AML-193 (cell line): ENCODE measurements around the gene SLC39A7.

Experiments
- DNase-seq, 2 experiments: peaks; one replicate each; lab custom pipeline; 2025; lab: John Stamatoyannopoulos, UW

The SLC39A7 gene

DNA sequence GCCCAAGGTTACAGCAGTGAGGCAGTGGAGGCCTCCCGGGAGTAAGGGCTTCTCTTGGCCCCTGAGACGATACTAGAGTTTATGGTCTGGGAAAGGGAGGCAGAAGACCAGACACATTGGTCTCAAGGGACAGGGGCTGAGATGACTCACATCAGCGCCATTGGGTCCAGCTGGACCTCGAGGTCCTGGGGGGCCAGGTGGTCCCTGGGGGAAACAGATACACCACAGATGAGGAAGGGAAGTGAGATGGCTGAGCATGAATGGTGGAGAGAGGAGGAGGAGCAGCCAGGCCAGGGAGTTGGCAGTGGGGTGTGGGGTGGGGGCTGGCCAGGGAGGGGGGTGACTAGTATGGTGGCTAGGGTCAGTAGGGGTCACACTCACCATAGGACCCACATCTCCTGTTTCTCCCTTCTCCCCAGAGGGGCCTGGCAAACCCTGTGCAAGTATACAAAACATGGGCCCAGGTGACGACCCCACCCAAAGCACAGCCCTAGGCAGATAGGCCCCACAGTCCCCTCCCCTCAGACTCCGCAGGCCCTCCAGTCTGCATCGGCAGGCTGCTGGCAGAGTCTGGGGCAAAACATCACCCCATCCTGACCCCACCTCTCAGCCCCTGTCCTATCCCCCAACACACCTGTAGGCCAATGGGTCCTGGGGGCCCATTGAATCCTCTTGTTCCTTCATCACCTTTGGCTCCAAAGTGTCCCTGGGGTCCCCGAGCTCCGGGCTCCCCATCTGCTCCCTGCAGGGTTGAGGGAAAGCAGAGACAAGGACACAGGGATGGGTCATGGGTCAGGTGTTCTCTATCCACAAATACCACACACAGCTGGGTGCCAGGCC lies 30.3 kb upstream of the SLC39A7 start:
- no peak for DNase-seq

DNA sequence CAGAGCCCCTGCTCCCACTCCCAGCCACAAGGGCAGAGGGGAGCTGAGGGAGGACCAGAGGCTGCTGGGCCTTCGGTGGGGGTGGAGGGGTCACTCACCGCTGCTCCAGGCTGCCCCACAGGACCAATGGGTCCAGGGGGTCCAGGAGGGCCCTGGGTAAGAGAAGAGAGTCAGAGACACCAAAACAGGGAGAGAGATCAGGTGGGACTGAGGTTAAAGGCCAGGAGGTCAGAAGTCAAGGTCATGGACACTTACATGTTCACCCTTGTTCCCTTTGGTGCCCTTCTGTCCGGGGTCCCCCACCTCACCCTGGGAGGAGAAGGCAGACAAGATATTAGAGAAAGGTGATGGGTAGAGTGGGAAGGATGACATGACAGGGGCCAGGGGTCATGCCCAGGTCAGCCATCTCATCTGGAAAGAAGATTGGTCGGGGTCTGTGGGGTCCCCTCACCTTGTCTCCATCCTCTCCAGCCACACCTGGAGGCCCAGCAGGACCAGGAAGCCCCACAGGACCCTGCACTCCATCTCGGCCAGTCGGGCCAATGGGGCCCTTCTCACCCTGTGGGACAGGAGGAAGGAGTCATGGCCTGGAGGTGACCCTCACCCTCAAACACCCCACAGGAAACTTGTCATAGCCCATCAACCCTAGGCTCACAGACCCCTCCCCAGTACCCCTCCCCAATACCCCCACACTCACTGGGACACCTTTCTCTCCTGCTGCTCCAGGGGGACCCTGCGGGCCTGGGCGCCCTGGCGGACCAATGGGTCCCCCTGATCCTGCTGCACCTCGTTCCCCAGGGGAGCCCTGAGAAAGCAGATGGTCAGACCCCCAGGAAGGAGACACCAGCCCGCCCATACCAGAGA lies 29.4 kb upstream of the SLC39A7 start:
- DNase-seq: no peak

DNA sequence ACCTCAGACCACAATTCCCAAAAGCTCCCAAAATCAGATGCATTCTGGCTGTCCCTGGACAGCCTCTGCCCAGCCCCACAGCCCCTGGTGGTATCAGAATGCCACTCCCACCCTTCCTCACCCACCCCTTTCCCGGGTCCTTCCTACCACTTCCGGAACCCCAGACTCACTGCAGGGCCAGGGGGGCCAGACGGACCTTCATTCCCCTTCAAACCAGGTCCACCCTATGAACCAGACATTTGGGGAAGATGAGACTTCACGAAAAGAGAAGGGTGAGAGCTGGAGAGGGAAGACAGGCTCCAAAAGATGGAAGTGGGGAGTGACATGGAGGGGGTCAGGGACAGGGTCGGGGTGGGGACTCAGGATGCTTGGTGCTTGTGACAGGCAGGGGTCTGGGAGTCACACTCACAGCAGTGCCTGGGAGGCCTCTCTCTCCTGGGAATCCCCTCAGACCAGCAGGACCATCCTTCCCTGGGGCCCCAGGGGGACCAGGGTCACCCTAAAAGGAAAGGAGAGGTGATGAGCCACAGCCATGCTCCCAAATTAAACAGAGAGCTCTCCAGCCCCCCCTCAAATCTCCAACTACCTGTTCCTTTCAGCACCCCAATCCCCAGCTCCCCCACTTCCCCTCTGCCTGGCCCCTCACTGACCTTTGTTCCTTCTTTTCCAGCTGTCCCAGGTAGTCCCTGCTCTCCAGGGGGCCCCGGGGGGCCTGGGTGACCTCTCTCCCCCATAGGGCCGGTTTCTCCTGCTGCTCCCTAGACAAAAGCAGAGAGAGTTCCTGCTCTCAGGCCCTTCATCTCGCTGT lies 28.6 kb upstream of the SLC39A7 start:
- DNase-seq: no peak

DNA sequence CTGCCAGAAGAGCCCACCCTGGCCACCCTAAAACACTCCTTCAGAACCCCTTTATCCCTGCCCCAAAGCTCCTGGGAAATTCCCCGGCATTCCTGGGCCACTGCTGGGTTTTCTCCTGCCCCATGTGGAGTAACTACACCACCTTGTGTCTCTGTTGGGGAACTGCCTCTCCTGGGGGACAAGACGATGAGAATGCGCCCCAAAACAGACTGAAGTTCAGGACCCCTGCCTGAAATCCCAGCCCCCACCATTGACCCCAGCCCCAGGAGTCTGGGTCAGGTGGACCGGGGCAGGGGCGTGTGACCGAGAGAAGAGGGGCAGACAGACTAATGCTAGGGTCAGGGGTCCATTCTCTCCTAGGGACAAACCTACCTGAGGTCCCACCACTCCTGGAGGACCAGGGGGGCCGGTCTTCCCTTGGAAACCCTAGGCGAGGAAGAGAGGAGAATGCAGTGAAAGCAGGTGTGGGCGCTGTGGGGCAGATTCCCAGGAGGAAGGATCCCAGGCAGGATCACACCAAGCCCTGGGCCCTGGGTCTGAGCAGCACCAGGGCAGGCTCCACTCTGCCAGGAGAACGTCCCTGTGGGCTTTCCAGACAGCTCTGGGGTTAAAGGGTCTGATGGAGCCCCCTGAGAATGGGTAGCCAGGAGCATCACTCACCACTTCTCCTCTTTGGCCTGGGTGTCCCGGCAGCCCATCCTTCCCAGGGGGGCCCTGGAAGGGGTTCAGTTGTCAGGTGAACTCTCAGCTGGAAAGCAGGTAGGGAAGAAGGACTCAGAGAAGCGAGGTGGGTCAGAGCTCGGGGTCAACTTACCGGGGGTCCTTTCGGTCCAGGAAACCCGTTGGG lies 27.8 kb upstream of the SLC39A7 start:
- peak in 1 of 2 experiments; percentile 7 for DNase-seq

DNA sequence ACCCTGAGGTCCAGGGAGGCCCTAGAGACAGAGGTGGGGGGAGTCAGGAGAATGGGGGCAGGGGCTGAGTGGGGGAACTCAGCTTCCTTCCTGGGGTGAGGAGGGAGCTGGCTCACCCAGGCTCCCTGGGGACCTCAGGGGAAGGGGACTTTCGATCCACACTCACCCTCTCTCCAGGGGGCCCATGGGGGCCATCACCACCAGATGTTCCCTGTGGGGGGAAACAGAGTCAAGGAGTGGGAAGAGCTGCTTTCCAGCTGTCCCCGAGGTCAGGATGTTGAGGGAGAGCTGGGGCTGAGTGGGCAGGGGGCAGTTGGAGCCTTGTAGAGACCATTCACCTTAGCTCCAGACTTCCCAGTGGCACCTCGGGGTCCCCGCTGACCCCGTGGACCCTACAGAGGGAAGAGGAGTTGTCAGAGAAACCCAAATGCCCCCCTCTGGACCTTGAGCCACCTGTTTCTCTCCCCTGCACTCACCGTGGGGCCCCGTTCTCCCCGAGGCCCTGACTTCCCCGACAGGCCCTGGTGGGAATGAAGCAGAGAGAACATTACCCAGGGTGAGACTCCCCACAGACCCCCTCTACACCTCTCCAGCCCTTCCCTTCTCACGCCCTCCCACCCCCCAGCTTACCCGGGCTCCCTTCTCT lies 27.0 kb upstream of the SLC39A7 start:
- no peak for DNase-seq

DNA sequence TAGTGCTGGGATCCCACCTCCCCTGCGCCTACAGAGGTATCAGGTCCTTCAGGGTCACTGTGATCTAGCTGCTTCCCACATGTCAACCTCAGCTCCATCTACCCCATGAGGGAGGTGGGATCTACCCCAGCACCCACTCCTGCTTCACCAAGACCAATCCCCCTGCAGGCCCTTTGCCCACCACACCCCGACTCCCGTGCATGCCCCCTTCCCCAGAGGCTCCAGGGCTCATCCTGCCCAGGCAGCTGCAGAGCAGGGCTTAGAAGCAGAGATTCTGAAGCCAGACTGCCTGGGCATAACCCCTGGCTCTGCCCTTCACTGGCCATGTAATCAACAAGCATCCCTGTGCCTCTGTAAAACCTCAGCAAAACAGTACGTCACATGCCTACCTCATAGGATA lies 25.9 kb upstream of the SLC39A7 start:
- no peak for DNase-seq

DNA sequence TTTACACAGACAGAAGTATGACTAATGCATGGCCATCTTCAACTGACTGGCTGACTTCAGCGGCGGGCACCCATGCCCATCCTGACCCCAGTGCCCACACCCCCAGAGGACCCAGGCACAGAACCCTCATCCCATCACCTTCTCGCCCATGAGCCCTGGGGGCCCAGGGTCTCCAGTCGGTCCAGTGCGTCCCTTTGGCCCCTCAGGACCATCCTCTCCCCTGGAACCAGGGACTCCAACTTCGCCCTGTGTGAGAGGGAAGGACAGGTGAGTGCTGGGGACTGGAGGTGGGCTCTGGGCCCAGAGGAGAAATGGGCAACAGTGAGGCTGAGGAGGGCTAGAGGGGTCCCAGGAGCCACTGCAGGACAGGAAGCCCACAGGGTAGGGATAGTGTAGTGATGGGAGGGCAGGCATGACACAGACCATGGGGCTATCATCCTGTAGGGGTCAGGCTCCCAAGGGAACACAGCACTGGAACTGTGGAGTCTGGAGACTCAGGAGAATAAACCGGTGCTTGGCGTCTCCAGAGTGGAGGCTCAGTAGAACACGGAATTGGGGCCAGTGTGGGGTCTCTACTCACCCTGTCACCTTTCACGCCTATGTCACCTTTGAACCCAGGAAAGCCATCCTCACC lies 25.1 kb upstream of the SLC39A7 start:
- DNase-seq: no peak

DNA sequence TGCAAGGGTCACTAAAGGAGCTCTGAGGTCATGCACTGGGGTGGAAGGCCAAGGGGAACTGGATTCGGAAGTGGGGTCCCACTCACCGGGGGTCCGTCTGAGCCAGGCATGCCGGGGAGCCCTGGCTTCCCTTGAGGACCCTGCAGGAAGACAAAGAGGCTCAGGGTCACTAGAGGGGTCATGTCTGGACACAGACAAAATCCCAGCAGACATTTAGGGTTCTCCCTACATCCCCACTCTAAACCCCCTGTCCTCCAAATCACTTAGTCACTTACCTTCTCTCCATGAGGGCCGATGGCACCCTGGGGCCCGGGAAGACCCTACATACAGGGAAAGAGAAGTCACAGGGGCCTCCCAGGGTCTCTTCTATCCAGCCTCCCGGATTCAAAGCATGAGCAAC lies 23.8 kb upstream of the SLC39A7 start:
- no peak for DNase-seq

DNA sequence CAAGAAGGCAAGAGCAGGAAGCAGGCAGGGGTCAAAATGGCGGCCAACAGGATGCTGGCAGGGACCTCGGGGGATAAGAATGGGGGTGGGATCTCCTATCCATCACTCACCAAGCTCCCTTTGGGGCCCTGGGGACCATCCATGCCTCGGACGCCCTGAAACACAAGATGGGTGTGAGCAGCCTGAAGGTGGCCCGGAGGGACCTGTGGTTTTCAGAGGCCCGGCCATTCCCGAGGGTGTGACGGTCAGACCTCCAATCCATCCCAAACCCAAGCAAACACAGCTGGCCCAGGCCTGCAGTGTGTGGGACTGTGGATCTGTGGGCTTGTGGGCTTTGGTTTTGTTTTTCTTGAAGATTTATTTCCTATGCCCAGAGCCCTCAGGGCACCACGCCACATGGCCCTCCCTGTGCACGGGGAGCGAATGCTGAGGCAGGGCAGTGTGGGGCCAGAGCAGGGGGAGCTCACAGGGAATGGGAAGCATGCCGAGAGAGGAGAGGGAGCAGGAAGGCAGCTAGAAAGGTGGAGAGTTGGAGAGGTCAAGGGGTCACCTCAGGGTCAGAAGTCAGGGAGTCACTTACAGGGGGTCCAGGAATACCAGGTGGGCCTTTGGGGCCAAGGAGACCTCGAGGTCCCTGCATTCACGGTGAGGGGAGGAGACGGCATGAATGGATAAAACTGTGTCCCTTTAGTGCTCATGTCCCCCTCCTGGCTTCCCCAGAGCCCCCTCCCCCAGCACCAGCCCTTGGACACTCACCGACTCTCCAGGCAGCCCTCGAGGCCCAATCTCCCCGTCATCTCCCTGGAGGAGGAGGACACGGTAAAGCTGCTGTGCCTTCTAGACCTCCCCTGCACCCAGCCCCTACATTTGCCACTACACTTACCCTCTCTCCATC lies 22.9 kb upstream of the SLC39A7 start:
- DNase-seq: no peak

DNA sequence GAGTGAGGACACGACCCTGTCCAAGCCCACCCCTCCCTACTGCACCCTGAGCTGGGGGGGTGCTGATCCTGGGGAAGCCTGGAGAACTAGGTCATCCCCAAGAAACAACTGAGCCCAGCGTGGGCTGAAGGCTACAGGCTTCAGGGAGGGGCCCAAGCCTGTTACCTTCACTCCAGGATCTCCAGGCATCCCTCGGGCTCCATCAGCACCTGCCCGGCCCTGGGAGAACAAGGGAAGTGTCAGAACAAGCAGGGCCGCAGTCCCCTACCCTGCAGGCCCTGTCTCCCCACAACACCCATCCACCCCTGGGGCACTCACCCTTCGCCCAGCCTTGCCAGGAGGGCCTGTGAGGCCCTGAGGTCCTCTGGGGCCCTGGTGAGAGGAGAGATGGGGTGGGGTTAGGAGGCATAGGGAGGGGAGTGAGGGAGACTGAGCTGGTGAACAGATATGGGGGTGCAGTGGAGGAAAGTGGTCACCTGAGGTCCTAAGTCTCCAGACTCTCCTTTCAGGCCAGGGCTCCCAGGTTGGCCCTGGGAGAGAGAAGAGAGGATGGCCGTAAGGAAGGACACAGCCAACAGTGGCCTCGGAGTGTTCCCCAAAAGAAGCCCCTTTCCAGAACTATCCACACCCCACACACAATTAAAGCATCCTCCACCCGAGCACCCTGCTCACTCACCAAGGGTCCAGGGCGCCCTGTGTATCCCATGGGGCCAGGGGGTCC lies 21.8 kb upstream of the SLC39A7 start:
- no peak for DNase-seq

DNA sequence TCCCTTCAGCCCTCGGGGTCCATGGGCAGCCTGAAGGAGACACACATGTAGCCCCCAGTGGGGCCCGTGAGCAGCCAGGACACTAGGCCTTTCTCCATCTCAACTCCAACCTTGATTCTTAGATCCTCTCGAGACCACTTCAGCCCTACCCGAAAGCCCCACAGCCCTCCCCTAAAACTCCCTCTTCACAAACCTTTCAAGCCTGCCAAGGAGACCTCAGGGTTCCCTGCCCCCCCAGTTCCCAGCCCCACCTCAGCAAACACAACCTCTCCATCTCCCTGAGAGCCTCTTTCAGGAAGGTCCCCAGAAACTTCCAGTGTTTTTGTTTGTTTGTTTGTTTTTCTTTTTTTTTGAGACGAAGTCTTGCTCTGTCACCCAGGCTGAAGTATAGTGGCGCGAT lies 19.5 kb upstream of the SLC39A7 start:
- no peak for DNase-seq

DNA sequence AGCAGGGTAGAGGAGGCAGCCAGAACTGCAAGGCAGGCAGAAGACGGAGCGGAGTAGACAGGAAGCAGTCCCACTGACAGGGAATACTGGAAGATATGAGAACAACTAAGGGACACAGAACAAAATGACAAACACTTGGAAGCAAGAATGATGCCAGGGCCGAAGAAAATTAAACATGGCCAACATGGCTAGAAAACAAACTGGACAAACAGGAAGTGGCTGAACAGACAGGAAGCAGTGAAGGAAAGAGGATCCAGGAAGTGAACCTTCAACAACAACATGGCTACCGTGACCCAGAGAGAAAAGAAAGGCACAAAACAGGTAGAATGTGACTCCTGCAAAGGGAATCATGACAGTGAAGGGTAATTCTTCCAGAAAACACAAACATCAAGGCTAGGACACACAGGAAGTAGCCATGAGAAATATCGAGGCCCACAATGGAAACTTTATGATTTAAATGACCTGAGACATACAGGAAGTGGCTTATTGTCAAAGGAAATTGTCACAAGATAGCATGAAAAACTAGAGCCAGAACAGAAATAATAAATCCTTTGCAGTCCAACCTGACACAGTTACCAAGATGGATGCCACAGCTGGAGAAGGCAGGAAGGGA lies 17.5 kb upstream of the SLC39A7 start:
- DNase-seq: peak; percentile 58 to 63

DNA sequence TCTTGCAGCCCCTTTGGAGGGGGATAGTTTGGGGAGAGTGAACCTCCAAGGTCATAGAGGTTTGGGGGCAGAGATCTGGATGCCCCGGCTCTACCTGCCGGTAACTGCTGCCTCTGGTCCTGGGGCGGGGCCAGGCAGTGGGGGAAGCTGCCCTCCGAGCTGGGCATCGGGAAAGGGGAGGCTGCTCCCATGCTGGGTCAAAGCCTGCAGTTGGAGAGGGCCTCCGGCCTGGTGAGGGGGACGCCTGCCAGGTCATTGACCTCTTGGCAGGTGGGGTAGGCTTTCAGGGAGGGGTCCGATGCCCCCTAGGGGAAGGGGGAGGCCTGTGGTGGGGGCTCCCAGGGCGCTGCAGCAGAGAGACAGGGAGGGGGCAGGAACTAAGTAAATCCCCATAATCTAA lies 15.5 kb upstream of the SLC39A7 start:
- no peak for DNase-seq

DNA sequence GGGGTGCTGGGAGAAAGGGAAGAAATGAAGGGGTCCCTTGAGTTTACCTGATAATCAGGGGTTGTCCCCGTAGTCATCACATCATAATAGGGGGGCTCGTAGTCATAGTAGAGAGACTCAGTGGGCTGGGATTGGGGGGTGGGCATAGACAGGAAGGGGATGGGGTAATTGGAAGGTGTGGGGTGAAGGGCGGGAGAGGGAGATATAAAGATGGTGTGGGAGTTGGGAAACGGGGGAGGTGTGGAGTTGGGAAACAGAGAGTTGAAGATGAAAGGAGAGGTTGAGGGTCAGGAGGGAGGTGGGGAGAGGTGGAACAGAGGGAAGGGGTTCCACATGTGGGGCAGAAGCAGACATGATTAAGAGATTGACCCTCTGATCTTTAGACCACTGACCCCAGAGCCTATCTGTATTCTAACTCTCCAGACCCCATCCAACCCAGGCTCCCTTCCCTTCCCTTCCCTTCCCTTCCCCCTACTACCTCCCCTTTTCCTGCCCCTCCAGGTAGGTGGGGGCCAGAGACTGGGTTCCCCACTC lies 14.9 kb upstream of the SLC39A7 start:
- no peak for DNase-seq

DNA sequence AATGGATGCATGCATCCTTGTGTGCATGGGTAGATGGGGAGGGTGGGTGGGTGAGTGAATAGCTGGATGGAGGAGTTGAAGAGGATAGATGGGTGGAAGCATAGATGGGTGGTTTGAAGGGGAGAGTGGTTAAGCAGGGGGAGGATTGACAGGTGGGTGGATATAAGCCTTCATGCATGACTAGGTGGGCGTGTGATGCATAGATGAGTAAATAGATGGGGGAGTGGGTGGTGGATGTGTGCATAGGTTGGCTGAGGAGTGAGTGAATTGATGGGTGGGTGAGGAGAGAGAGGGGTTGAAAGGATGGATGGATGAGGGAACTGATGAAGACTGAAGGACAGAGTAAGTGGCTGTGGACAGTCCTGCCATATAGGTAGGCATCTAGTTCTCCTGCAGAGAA lies 12.9 kb upstream of the SLC39A7 start:
- DNase-seq: no peak

DNA sequence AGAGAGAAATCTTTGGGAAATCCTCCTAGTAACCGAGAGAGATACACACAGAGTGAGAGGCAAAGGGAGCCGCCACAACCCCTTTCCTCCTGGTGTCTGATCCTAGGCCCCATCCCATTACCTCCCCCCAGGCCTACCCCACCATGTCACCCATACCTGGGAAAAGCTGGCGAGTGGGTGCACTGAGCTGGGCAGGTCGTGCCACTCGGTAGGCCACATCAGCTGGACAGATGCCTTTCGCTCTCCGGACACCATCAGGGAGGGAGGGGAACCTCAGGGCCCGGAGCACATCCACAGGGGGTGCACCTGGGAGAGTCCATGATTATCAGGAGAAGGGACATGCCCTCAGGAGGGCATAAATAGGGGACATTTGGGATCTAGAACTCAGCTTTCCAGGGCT lies 11.5 kb upstream of the SLC39A7 start:
- no peak for DNase-seq

DNA sequence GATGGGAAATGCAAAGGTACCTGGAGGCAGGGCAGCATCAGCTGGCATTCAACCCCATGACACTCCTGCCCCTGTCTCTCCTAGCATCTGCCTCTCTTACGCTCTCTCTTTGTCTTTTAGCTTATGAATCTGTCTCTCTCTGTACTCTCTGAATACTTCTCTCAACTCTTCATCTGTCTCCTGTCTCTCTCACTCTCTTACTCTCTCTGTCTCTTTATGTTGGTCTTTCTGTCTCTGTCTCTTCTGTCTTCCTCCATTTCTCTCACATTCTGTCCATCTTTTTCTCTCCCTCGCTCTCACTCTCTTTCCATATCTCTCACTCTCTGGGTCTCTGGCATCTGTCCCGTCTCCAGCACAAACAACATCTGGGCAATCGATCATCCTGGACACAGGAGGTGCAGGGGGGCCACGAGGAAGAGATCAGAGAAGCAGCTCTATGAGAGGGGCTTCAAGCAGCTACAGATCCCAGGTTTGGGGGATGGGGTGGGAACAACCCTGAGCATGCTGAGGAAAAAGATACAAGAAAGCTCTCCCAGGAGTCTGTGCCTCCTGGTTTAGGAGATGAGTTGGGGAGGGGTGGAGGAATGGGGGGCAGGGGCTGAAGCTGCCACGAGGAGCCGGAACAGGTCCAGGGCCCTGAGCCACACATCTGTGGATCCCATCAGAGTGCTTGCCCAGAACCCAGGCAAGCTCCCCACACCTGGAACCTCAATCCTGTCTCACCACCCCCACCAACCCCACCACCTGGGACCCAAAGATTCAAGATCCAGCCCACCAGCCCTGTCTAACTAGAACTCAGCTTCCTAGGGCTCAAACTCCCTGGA lies 10.8 kb upstream of the SLC39A7 start:
- DNase-seq: no peak
